ENCODE measurements around the gene QRICH2. TPM values are rescaled to one million over a fixed set of nuclear protein-coding genes. Genes with fewer than 3 reads are reported as not detected.

Gene QRICH2
- total RNA-seq, 4 donors from 2014 or later = 2.3 to 3.1 (median 2.7) TPM

- Histone ChIP-seq H3K36me3 (peaks cover 15% of the 10 kb centered on the region), H3K27me3 (no peaks in the 10 kb centered on the region), H3K4me3 (peak overlapping the region; percentile 88), H3K9me3 (no peaks in the 10 kb centered on the region), H3K27ac (peak overlapping the region; percentile 98), H3K4me1 (peaks cover 79% of the 10 kb centered on the region)
- DNase-seq (ENCODE audit: low spot score in 2 of 2) = no peak
- 6% methylated on average over 9 of the region's 12 CpGs for WGBS
- TF ChIP-seq POLR2AphosphoS5 (IDR thresholded peaks at IDR 0.05) (no peak), EP300 (IDR thresholded peaks at IDR 0.05) (no peak), POLR2A (IDR thresholded peaks at IDR 0.05) (no peak), CTCF (IDR thresholded peaks at IDR 0.05) (no peak)
Observed at GRCh38 chr17:76266244-76266938, 41.7 kb downstream of the QRICH2 start.

- H3K4me1 ChIP-seq = peaks cover 73% of the 10 kb centered on the region
Observed at GRCh38 chr17:76265624-76266243, 42.3 kb downstream of the QRICH2 start.

GRCh38 chr17:76264755-76265623, 43.1 kb downstream of the QRICH2 start, which contains the start of gene UBALD2:
Gene UBALD2, plus strand, starts transcription at chr17:76265348. Its CDS starts 158 bp downstream, at chr17:76265506.
- 0% methylated on average over 17 of the region's 94 CpGs for WGBS
- DNase-seq (ENCODE audit: low spot score in 2 of 2) = peak; percentile 100
- Histone ChIP-seq H3K27me3 (no peaks in the 10 kb centered on the region), H3K4me1 (peaks cover 75% of the 10 kb centered on the region), H3K27ac (peak within 1 kb of the TSS; percentile 98), H3K9me3 (no peaks in the 10 kb centered on the region), H3K4me3 (peak within 1 kb of the TSS; percentile 88), H3K36me3 (peaks cover 4% of the 10 kb centered on the region)
- TF ChIP-seq POLR2A (IDR thresholded peaks at IDR 0.05) (peak; percentile 94 to 95), EP300 (IDR thresholded peaks at IDR 0.05) (no peak), POLR2AphosphoS5 (IDR thresholded peaks at IDR 0.05) (peak in 2 of 3 donors; percentile 60 to 61)

More at GRCh38 chr17:76265624-76266243, 42.3 kb downstream of the QRICH2 start:
- TF ChIP-seq EP300 (IDR thresholded peaks at IDR 0.05) = no peak
- TF ChIP-seq POLR2AphosphoS5 (IDR thresholded peaks at IDR 0.05) = peak in 1 of 3 donors; percentile 27
- no CpG with 5 or more reads among the region's 76 CpGs for WGBS
- Histone ChIP-seq H3K36me3 (peaks cover 11% of the 10 kb centered on the region), H3K9me3 (no peaks in the 10 kb centered on the region), H3K27me3 (no peaks in the 10 kb centered on the region), H3K27ac (peak overlapping the region; percentile 98), H3K4me3 (peak overlapping the region; percentile 88)
- peak in 1 of 2 donors; percentile 81 for DNase-seq (ENCODE audit: low spot score in 2 of 2)

- peaks cover 4% of the 10 kb centered on the region for H3K36me3 ChIP-seq
- H3K4me3 ChIP-seq = peak overlapping the region; percentile 13
- no peaks in the 10 kb centered on the region for H3K9me3 ChIP-seq
- no peak for DNase-seq (ENCODE audit: low spot score in 2 of 2)
- no peaks in the 10 kb centered on the region for H3K27me3 ChIP-seq
- H3K4me1 ChIP-seq = peaks cover 79% of the 10 kb centered on the region
- H3K27ac ChIP-seq = peak overlapping the region; percentile 78
- 22% methylated on average over 9 of the region's 9 CpGs for WGBS
- TF ChIP-seq CTCF (IDR thresholded peaks at IDR 0.05) (no peak), POLR2AphosphoS5 (IDR thresholded peaks at IDR 0.05) (no peak), POLR2A (IDR thresholded peaks at IDR 0.05) (no peak), EP300 (IDR thresholded peaks at IDR 0.05) (no peak)
Observed at GRCh38 chr17:76264425-76264754, 43.7 kb downstream of the QRICH2 start.

- Histone ChIP-seq H3K27me3 (no peaks in the 10 kb centered on the region), H3K36me3 (peaks cover under 1% of the 10 kb centered on the region), H3K4me1 (peaks cover 79% of the 10 kb centered on the region), H3K9me3 (no peaks in the 10 kb centered on the region), H3K4me3 (no peak overlapping the region), H3K27ac (peak overlapping the region; percentile 78)
- TF ChIP-seq POLR2A (IDR thresholded peaks at IDR 0.05) (no peak), POLR2AphosphoS5 (IDR thresholded peaks at IDR 0.05) (no peak), EP300 (IDR thresholded peaks at IDR 0.05) (no peak), CTCF (IDR thresholded peaks at IDR 0.05) (no peak)
- no peak for DNase-seq (ENCODE audit: low spot score in 2 of 2)
- WGBS = 94% methylated on average over 5 of the region's 5 CpGs
Observed at GRCh38 chr17:76263896-76264295, 44.2 kb downstream of the QRICH2 start.
